ENCODE data around the gene WDFY4.

DNA sequence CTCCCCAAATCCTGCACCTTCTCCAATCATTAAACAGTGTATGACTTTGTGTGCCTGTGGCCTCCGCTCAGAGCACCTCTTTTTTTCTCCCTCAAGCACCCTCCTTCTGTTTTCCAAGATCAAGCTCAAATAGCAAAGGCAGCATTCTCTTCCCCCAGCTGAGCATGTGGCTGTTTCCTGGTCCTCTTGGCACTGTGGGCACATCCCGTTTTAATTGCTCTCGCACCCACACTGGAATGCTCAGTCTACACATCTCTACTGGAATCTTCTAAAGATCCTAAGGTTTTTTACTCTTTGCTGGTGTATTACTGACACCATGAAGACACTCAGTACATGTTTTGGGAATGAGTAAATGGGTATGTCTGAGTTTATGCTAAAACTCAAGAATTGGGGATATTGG is 107.4 kb downstream of the WDFY4 start:
- TF ChIP-seq EP300 (IDR thresholded peaks at IDR 0.05) (no peak), CTCF (IDR thresholded peaks at IDR 0.05) (no peak), POLR2AphosphoS5 (IDR thresholded peaks at IDR 0.05) (no peak), POLR2A (IDR thresholded peaks at IDR 0.05) (no peak)
